ENCODE measurements around the gene PRKCH.

DNA sequence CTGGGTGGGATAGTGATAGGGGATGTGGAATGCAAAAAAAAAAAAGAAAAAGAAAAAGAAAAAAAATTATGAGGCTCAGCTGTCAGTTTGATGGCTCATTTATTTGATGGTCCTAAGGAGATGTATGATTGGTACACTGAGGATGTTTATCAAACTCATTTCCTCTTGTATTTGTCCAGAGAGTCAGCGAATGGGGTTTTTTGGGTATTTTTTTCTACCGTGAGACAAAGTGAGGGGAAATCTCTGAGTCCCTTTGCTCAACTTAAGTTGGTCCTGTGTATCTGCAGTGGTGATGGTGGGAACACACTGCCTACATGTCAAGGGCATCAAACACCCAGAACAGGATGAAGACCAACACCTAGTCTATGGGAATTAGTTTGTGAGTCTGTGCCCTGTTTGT lies 197.0 kb downstream of the PRKCH start:
- TF ChIP-seq, protein P1, sequence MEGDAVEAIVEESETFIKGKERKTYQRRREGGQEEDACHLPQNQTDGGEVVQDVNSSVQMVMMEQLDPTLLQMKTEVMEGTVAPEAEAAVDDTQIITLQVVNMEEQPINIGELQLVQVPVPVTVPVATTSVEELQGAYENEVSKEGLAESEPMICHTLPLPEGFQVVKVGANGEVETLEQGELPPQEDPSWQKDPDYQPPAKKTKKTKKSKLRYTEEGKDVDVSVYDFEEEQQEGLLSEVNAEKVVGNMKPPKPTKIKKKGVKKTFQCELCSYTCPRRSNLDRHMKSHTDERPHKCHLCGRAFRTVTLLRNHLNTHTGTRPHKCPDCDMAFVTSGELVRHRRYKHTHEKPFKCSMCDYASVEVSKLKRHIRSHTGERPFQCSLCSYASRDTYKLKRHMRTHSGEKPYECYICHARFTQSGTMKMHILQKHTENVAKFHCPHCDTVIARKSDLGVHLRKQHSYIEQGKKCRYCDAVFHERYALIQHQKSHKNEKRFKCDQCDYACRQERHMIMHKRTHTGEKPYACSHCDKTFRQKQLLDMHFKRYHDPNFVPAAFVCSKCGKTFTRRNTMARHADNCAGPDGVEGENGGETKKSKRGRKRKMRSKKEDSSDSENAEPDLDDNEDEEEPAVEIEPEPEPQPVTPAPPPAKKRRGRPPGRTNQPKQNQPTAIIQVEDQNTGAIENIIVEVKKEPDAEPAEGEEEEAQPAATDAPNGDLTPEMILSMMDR (IDR thresholded peaks at IDR 0.05): no peak
- TF ChIP-seq ZFX (IDR thresholded peaks at IDR 0.05; ENCODE audit: borderline replicate concordance): no peak

Measured in 22Rv1 (cell line).